Measurements from ENCODE around the gene RERE. TPM values are rescaled to one million over a fixed set of nuclear protein-coding genes. Genes with fewer than 3 reads are reported as not detected.
A peak's percentile ranks its signal among the peaks of the same experiment; 100 is the strongest.

RERE gene
- total RNA-seq, 1 experiment from 2014 or later: 7.2 TPM

GRCh38 chr1:8679395-8679800 lies 138.0 kb downstream of the RERE start:
- DNase-seq: no peak
- no peaks in the 10 kb centered on the region for H3K27me3 ChIP-seq
- H3K4me3 ChIP-seq: no peak overlapping the region

GRCh38 chr1:8678673-8679394 lies 138.6 kb downstream of the RERE start:
- H3K27me3 ChIP-seq: no peaks in the 10 kb centered on the region
- H3K9me3 ChIP-seq: no peaks in the 10 kb centered on the region
- no peak for DNase-seq

More at GRCh38 chr1:8679395-8679800, 138.0 kb downstream of the RERE start:
- Histone ChIP-seq H3K36me3 (no peaks in the 10 kb centered on the region), H3K9me3 (no peaks in the 10 kb centered on the region)

GRCh38 chr1:8677782-8678181 lies 139.7 kb downstream of the RERE start:
- Histone ChIP-seq H3K36me3 (no peaks in the 10 kb centered on the region), H3K4me3 (no peak overlapping the region), H3K9me3 (no peaks in the 10 kb centered on the region), H3K27me3 (no peaks in the 10 kb centered on the region)
- DNase-seq: no peak

More at GRCh38 chr1:8678673-8679394, 138.6 kb downstream of the RERE start:
- Histone ChIP-seq H3K4me3 (no peak overlapping the region), H3K36me3 (no peaks in the 10 kb centered on the region)

GRCh38 chr1:8676813-8677212 lies 140.6 kb downstream of the RERE start:
- H3K27me3 ChIP-seq: no peaks in the 10 kb centered on the region
- no peak for DNase-seq

GRCh38 chr1:8676072-8676471 lies 141.4 kb downstream of the RERE start:
- Histone ChIP-seq H3K27me3 (no peaks in the 10 kb centered on the region), H3K36me3 (no peaks in the 10 kb centered on the region), H3K4me3 (no peak overlapping the region), H3K9me3 (no peaks in the 10 kb centered on the region)
- no peak for DNase-seq

More at GRCh38 chr1:8676813-8677212, 140.6 kb downstream of the RERE start:
- Histone ChIP-seq H3K4me3 (no peak overlapping the region), H3K9me3 (no peaks in the 10 kb centered on the region), H3K36me3 (no peaks in the 10 kb centered on the region)

- no peak overlapping the region for H3K4me3 ChIP-seq
- no peak for DNase-seq
- H3K9me3 ChIP-seq: no peaks in the 10 kb centered on the region
- H3K27me3 ChIP-seq: no peaks in the 10 kb centered on the region
- H3K36me3 ChIP-seq: no peaks in the 10 kb centered on the region
Measured at GRCh38 chr1:8674912-8675311, 142.5 kb downstream of the RERE start.

GRCh38 chr1:8674481-8674880 lies 143.0 kb downstream of the RERE start:
- Histone ChIP-seq H3K4me3 (no peak overlapping the region), H3K36me3 (no peaks in the 10 kb centered on the region), H3K27me3 (no peaks in the 10 kb centered on the region), H3K9me3 (no peaks in the 10 kb centered on the region)
- DNase-seq: no peak

GRCh38 chr1:8671306-8671917 lies 146.0 kb downstream of the RERE start:
- H3K4me3 ChIP-seq: no peak overlapping the region
- H3K36me3 ChIP-seq: no peaks in the 10 kb centered on the region
- H3K27me3 ChIP-seq: no peaks in the 10 kb centered on the region
- H3K9me3 ChIP-seq: no peaks in the 10 kb centered on the region
- DNase-seq: peak; percentile 42

- H3K4me3 ChIP-seq: no peak overlapping the region
- DNase-seq: no peak
- H3K27me3 ChIP-seq: no peaks in the 10 kb centered on the region
- no peaks in the 10 kb centered on the region for H3K9me3 ChIP-seq
- no peaks in the 10 kb centered on the region for H3K36me3 ChIP-seq
Measured at GRCh38 chr1:8670371-8670818, 147.0 kb downstream of the RERE start.

GRCh38 chr1:8669606-8670335 lies 147.7 kb downstream of the RERE start:
- H3K4me3 ChIP-seq: no peak overlapping the region
- no peaks in the 10 kb centered on the region for H3K9me3 ChIP-seq
- H3K27me3 ChIP-seq: no peaks in the 10 kb centered on the region
- no peaks in the 10 kb centered on the region for H3K36me3 ChIP-seq
- no peak for DNase-seq

GRCh38 chr1:8667869-8668594 lies 149.4 kb downstream of the RERE start:
- H3K27me3 ChIP-seq: no peaks in the 10 kb centered on the region
- H3K4me3 ChIP-seq: no peak overlapping the region
- no peaks in the 10 kb centered on the region for H3K9me3 ChIP-seq
- DNase-seq: peak; percentile 52
- H3K36me3 ChIP-seq: no peaks in the 10 kb centered on the region

GRCh38 chr1:8666389-8667167 lies 150.9 kb downstream of the RERE start:
- no peak for DNase-seq
- no peaks in the 10 kb centered on the region for H3K36me3 ChIP-seq

GRCh38 chr1:8665833-8666232 lies 151.6 kb downstream of the RERE start:
- no peaks in the 10 kb centered on the region for H3K27me3 ChIP-seq
- no peaks in the 10 kb centered on the region for H3K9me3 ChIP-seq
- no peak for DNase-seq
- no peaks in the 10 kb centered on the region for H3K36me3 ChIP-seq
- H3K4me3 ChIP-seq: no peak overlapping the region

More at GRCh38 chr1:8666389-8667167, 150.9 kb downstream of the RERE start:
- Histone ChIP-seq H3K27me3 (no peaks in the 10 kb centered on the region), H3K4me3 (no peak overlapping the region), H3K9me3 (no peaks in the 10 kb centered on the region)

GRCh38 chr1:8664887-8665286 lies 152.6 kb downstream of the RERE start:
- H3K36me3 ChIP-seq: no peaks in the 10 kb centered on the region
- DNase-seq: no peak
- H3K4me3 ChIP-seq: no peak overlapping the region
- no peaks in the 10 kb centered on the region for H3K27me3 ChIP-seq
- H3K9me3 ChIP-seq: no peaks in the 10 kb centered on the region

- Histone ChIP-seq H3K36me3 (no peaks in the 10 kb centered on the region), H3K9me3 (no peaks in the 10 kb centered on the region), H3K27me3 (no peaks in the 10 kb centered on the region), H3K4me3 (no peak overlapping the region)
- DNase-seq: no peak
Measured at GRCh38 chr1:8663915-8664329, 153.5 kb downstream of the RERE start.

Measured in MG63 (cell line).